K562 (cell line): ENCODE measurements around the gene SON. TPM values are rescaled to one million over a fixed set of nuclear protein-coding genes. Genes with fewer than 3 reads are reported as not detected.
A peak's percentile ranks its signal among the peaks of the same experiment; 100 is the strongest.

ENCODE experiments used
- BRF2 ChIP-seq: IDR thresholded peaks from 3 replicates; pipeline ENCODE4 v1.6.1; 2011; ENCODE audit warnings: borderline replicate concordance, mild to moderate bottlenecking; ENCODE audit not compliant: insufficient read length, insufficient read depth
- EP400 ChIP-seq: fragments of 450-650 bp; IDR thresholded peaks from 2 replicates; pipeline ENCODE4 v1.6.1; 2017; ENCODE audit warnings: antibody characterized with exemption, mild to moderate bottlenecking, moderate library complexity
- ETV5 ChIP-seq: sonication (generic); formaldehyde crosslinking; IDR thresholded peaks from 2 replicates; pipeline ENCODE4 v1.4.0; 2020; ENCODE audit warnings: low read depth, mild to moderate bottlenecking, missing genetic modification reagents
- GABPA ChIP-seq: fragments of 200-800 bp; sonication (Bioruptor generic); conservative IDR thresholded peaks from 2 replicates; pipeline ENCODE4 v1.6.1; 2016; ENCODE audit warnings: low read depth, missing genetic modification characterization, missing compliant biosample characterization
- NCOA4 ChIP-seq: fragments of 450-650 bp; IDR thresholded peaks from 2 replicates; pipeline ENCODE4 v1.6.1; 2018; ENCODE audit warnings: mild to moderate bottlenecking; ENCODE audit not compliant: partially characterized antibody
- NFIX ChIP-seq: fragments of 250-450 bp; sonication (Bioruptor Pico); IDR thresholded peaks from 2 replicates; pipeline ENCODE4 v1.4.0; 2020; ENCODE audit warnings: low read depth, mild to moderate bottlenecking, moderate library complexity
- NR3C1 ChIP-seq: sonication (generic); formaldehyde crosslinking; IDR thresholded peaks from 2 replicates; pipeline ENCODE4 v1.8.1; 2022; ENCODE audit warnings: missing genetic modification reagents
- SAP30 ChIP-seq: fragments of 200-600 bp; sonication (generic); IDR thresholded peaks from 2 replicates; pipeline ENCODE4 v1.6.1; 2012; ENCODE audit warnings: borderline replicate concordance, low read depth, mild to moderate bottlenecking, moderate library complexity, low read length, control low read depth, inconsistent platforms; ENCODE audit not compliant: insufficient read depth, poor library complexity, severe bottlenecking
- SETDB1 ChIP-seq: IDR thresholded peaks from one replicate; pipeline ENCODE4 v1.6.1; 2012; ENCODE audit warnings: low read length, control low read depth, inconsistent platforms
- SMAD1 ChIP-seq: fragments of 150-350 bp; IDR thresholded peaks from 2 replicates; pipeline ENCODE4 v1.6.1; 2014; ENCODE audit warnings: low read length, low read depth; ENCODE audit not compliant: partially characterized antibody
- SMARCA5 ChIP-seq: fragments of 450-650 bp; IDR thresholded peaks from 2 replicates; pipeline ENCODE4 v1.6.1; 2016
- TAF7 ChIP-seq: fragments of 450-650 bp; IDR thresholded peaks from 2 replicates; pipeline ENCODE4 v1.6.1; 2016; ENCODE audit warnings: missing genetic modification characterization, missing compliant biosample characterization
- U2AF1 ChIP-seq: fragments of 200-400 bp; formaldehyde crosslinking; optimal IDR thresholded peaks from 2 replicates; pipeline ENCODE3; 2017; ENCODE audit warnings: mild to moderate bottlenecking, low read depth, low read length, moderate library complexity
- VEZF1 ChIP-seq: fragments of 200-800 bp; sonication (Bioruptor generic); IDR thresholded peaks from 2 replicates; pipeline ENCODE4 v1.6.1; 2017; ENCODE audit warnings: missing genetic modification characterization, missing compliant biosample characterization
- ZBTB17 ChIP-seq: fragments of 450-650 bp; formaldehyde crosslinking; IDR thresholded peaks from 2 replicates; pipeline ENCODE4 v1.4.0; 2020; ENCODE audit warnings: mild to moderate bottlenecking
- ZC3H11A ChIP-seq: IDR thresholded peaks from 2 replicates; pipeline ENCODE4 v1.6.1; 2012; ENCODE audit warnings: low read depth, low read length, improper control_type of control experiment
- ZNF311 ChIP-seq: fragments of 250-450 bp; sonication (Bioruptor Pico); IDR thresholded peaks from 2 replicates; pipeline ENCODE4 v1.4.0; 2020; ENCODE audit warnings: mild to moderate bottlenecking, moderate library complexity
- ZNF584 ChIP-seq: fragments of 200-800 bp; sonication (Bioruptor generic); IDR thresholded peaks from 2 replicates; pipeline ENCODE4 v1.6.1; 2016; ENCODE audit warnings: low read depth, mild to moderate bottlenecking, missing genetic modification characterization, missing compliant biosample characterization
- polyA plus RNA-seq, 8 experiments: library from polyadenylated mRNA; depleted of rRNA in 4 of 8; stranded (reverse) in 5 of 8; unstranded in 3 of 8; fragments of >200 nt; fragmentation: Nextera tagmentation in 2 of 8; fragmentation: Illumina TruSeq in 1 of 8; extraction: Ambion mirVana in 2 of 8; extraction: Trizol in 1 of 8; gene quantifications; 2 replicates each; pipeline versions ENCODE4 v1.2.1 to v1.2.3, GENCODE V29; 2011 to 2014; ENCODE audit warnings: inconsistent platforms in 1 of 8, missing spikeins in 1 of 8
- total RNA-seq, 7 experiments: library from RNA; depleted of rRNA in 6 of 7; stranded (reverse); fragments of >200 nt in 6 of 7; fragmentation: Illumina TruSeq in 2 of 7; extraction: Trizol in 2 of 7; gene quantifications; 2 replicates each; pipeline versions ENCODE4 v1.2.1 to v1.2.3, GENCODE V29; 2011 to 2021; ENCODE audit warnings: low replicate concordance in 1 of 7
- TF ChIP-seq, protein P1 (sequence below): fragments of 250-450 bp; sonication (Bioruptor Pico); IDR thresholded peaks from 2 replicates; pipeline ENCODE4 v1.8.0; 2022; ENCODE audit warnings: inconsistent platforms

Gene SON
- total and polyA plus RNA-seq, 9 of the 15 experiments (the other 6 are each of a cell fraction or from before 2014, with no cell fraction given): 105 to 742 (median 187) TPM

GRCh38 chr21:33541756-33542639, 840 bp upstream of the SON start, which contains the start of gene GART (continued):
- TF ChIP-seq BRF2: no peak
- TF ChIP-seq, protein P1, sequence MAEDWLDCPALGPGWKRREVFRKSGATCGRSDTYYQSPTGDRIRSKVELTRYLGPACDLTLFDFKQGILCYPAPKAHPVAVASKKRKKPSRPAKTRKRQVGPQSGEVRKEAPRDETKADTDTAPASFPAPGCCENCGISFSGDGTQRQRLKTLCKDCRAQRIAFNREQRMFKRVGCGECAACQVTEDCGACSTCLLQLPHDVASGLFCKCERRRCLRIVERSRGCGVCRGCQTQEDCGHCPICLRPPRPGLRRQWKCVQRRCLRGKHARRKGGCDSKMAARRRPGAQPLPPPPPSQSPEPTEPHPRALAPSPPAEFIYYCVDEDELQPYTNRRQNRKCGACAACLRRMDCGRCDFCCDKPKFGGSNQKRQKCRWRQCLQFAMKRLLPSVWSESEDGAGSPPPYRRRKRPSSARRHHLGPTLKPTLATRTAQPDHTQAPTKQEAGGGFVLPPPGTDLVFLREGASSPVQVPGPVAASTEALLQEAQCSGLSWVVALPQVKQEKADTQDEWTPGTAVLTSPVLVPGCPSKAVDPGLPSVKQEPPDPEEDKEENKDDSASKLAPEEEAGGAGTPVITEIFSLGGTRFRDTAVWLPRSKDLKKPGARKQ (CRISPR knock-in tag): no peak
- no peak; the same call in 1 of the 2 replicates for TF ChIP-seq TAF7
- TF ChIP-seq EP400: peak; percentile 85
- no peak for TF ChIP-seq U2AF1
- TF ChIP-seq ETV5: peak; percentile 81; the same call in 1 of the 2 replicates
- TF ChIP-seq SETDB1: no peak
- TF ChIP-seq SMARCA5: no peak
- TF ChIP-seq ZNF311 (CRISPR knock-in tag): 0 out of 2 replicates have a peak, but pooled peaks have one; percentile 20
- TF ChIP-seq ZC3H11A: no peak
- no peak for TF ChIP-seq NFIX (CRISPR knock-in tag)
- TF ChIP-seq ZNF584 (CRISPR knock-in tag): no peak
- TF ChIP-seq NCOA4: no peak
- TF ChIP-seq SMAD1: peak; percentile 85
- peak; percentile 73 for TF ChIP-seq SAP30
- TF ChIP-seq VEZF1 (CRISPR knock-in tag): peak; percentile 70
- no peak for TF ChIP-seq NR3C1 (CRISPR knock-in tag)
- TF ChIP-seq GABPA (tag): peak; percentile 92
- no peak for TF ChIP-seq ZBTB17 (CRISPR knock-in tag)
